GM18909 (cell line): ENCODE data around the gene CARD11.
"Not testable (repeated sequence)": the region's sequence is repeated elsewhere in the genome, so short reads cannot be mapped to it uniquely, and the experiment has no call there.

Source experiments
- ATAC-seq: cut with Tn5 transposase; IDR thresholded peaks from one replicate; pipeline ENCODE4 v1.9.1; 2021; ENCODE audit warnings: mild to moderate bottlenecking; ENCODE audit not compliant: unreplicated experiment, poor library complexity

Gene CARD11

GRCh38 chr7:3027005-3027845 is 16.4 kb downstream of the CARD11 start:
- ATAC-seq = no peak

GRCh38 chr7:3025616-3026015 is 18.1 kb downstream of the CARD11 start:
- no peak for ATAC-seq

DNA sequence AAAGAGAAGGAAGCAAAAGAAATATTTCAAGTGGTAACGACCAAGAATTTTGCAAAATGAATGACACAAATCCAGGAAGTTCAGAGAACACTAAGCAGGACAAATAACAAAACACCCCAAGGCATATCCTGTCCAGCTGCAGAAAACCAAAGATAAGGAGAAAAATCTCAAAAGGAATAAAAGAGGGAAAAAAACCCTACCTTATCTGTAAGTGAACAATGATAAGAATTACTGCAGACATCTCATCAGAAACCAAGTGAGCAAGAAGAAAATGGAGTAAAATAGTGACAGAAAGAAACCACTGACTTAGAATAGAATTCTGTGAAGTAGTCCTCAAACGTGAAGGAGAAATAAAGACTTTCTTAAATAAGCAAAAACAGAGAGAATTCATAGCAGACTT is 21.8 kb downstream of the CARD11 start:
- no peak for ATAC-seq

DNA sequence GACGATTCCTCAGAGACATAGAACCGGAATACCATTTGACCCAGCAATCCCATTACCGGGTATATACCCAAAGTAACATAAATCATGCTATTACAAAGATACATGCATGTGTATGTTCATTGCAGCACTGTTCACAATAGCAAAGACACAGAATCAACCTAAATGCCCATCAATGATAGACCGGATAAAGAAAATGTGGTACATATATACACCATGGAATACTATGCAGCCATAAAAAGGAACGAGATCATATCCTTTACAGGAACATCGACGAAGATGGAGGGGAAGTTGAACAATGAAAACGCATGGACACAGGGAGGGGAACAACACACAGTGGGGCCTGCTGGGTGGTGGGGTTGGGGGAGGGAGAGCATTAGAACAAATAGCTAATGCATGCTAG is 22.4 kb downstream of the CARD11 start:
- ATAC-seq = not testable (repeated sequence)

DNA sequence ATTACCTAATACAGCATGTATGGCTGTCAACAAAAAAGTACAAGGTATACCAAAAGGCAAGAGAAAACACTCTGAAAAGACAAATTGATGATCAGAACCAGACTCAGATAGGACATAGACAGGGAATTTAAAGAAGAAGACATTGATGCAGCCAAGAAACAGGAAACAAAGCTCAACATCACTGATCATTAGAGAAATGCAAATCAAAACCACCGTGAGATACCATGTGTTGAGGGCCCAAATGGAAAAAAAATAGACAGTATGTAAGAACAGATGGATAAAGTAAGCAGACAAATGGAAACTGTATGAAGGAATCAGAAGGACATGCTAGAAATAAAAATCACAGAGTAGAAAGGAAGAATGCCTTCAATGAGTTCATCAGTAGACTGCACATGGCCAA is 23.3 kb downstream of the CARD11 start:
- ATAC-seq = no peak

DNA sequence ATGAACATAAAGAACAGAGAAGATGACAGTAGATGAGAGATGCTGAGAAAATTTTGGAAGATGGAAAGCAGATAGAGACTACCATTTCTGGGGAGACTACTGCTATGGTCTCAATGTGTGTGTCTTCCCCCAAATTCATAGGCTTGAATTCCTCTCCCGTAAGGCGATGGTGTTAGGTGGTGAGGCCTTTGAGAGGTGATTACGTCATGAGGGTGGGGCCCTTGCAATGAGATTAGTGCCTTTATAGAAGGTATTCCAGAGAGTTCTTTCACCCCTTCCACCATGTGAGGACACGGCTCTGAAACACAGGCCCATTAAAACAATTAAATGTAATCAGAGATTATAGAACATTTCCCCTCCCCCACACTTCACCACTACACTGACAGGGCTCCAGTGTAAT is 23.9 kb downstream of the CARD11 start:
- no peak for ATAC-seq

- no peak for ATAC-seq
These were observed 29.5 kb downstream of the CARD11 start for GRCh38 chr7:3013975-3014792.

DNA sequence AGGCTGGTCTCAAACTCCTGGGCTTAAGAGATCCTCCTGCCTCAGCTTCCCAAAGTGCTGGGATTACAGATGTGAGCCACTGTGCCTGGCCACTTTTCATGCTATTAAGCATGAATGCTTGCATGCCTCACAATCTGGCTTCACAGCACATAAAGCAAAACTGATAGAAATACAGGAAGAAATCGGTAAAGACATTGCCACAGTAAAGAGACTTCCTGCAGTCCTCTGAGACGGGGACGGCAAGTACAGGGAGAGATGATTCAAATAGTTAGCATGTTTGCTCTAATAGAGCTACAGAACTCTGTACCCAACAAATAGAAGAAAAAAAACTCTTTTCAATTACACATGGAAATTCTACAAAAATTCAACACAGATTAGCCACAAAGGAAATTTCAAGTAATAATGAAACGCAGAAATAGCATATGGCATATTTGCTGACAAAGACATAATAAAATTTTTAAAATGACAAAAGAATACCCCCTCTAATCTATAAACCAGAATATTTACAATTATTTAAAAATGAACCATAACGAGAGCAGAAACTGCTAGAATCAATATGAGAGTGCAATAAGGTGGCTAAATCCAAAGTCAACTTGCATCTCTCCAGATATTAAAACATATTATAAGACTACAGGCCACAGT is 32.3 kb downstream of the CARD11 start:
- ATAC-seq = no peak

DNA sequence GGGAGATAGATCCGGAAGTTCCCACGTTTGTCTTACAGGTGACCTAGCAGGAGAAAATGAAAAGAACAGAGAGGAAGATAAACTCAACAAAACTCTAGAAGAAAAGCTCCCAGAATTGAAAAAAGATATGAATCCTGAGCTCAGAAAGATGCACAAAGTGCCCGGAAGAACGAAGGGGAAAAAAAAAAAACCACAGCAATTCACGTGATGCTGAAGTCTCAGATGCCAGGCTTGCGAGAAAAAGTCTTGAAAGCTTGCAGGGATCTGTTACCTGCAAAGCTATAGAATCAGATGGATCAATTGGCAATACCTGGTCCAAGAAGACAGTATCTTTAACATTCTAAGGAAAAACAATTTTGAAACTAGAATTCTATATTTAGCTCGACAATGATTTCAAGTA is 33.5 kb downstream of the CARD11 start:
- ATAC-seq = no peak

DNA sequence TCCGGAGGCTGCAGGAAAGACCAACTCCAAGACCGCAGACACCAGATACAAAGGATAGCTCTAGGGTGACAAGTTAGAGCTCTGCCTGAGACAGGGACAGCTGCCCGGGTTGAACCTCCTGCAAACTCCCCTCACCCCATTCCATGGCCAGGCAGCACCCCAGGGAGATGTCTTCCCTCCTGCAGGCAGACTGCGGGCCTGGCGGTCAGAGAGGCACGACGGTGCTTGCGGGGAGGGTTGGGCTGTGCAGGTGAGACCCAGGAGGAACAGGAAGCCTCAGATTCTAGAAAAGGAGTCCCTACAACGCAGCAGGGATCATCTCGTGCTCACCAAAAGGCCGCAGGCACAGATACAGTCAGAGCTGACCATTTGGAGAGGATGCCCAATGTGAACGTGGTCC is 34.6 kb downstream of the CARD11 start:
- ATAC-seq = no peak

DNA sequence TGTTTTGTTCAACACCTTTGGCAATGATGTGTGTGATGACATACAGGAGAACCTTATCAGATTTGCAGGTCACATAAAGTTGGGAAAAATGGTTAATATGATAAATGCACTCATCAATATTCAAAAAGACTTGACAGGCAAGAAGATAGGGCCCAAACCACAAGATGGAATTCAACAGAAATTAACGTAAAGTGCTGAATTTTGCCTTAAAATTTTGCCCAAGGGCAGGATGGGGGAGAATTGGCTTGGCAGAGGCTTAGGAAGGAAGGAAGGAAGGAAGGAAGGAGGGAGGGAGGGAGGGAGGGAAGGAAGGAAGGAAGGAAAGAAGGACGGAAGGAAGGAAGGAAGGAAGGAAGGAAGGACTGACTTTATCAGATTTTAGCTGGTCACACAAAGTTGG is 35.3 kb downstream of the CARD11 start:
- ATAC-seq = no peak

GRCh38 chr7:3007696-3008095 is 36.0 kb downstream of the CARD11 start:
- ATAC-seq = no peak

GRCh38 chr7:3005257-3005656 is 38.4 kb downstream of the CARD11 start:
- no peak for ATAC-seq

GRCh38 chr7:3003936-3004335 is 39.7 kb downstream of the CARD11 start:
- ATAC-seq = no peak

DNA sequence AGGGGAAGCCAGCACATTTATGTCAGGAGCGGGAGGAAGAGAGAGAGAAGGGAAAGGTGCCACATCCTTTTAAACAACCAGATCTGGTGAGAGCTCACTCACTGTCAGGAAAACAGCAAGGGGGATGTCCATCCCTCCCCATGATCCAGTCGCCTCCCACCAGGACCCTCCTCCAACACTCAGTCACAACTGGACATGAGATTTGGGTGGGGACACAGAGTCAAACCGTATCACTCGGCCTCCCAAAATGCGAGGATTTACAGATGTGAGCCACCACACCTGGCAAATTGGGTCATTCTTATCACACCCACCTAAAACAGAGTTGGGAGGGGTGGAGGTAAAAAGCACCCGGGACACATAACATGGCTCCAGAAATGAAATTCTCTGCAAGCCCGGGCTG is 41.0 kb downstream of the CARD11 start:
- ATAC-seq = no peak

DNA sequence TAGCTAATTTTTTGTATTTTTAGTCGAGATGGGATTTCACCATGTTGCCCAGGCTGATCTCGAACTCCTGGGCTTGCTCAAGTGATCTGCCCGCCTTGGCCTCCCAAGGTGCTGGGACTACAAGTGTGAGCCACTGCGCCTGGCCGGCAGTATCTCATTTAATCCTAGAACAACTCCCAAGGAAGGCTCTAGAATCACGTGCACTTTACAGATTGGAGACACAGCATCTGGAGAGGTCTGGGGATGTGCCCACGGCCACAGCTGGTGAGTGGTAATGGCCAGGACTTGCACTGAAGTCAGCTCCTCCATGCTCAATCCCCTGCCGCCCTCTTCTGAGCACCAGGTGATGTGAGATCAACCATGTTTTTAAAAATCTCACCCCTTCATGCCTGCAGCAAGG is 43.1 kb downstream of the CARD11 start:
- ATAC-seq = no peak

GRCh38 chr7:2999078-2999500 is 44.6 kb downstream of the CARD11 start:
- no peak for ATAC-seq

DNA sequence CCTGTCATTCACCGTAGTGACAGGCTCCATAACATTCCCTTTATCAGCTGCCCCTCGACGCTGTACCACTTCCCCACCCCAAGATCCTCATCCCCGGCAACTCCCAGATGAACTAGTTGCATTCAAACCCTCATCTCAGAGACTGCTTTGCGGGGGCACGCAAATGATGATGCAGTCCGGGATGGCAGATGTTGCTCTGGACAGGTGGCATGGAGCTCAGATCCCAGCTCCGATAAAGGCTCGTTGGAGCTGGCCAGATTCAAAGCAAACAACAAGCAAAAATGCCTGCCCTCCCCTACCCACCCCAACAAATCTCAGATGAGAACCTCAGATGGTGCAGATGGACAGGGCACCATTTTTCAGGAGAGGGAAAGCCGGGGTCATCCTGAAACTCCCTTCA is 46.7 kb downstream of the CARD11 start:
- ATAC-seq = no peak

GRCh38 chr7:2996141-2996540 is 47.5 kb downstream of the CARD11 start:
- ATAC-seq = no peak

DNA sequence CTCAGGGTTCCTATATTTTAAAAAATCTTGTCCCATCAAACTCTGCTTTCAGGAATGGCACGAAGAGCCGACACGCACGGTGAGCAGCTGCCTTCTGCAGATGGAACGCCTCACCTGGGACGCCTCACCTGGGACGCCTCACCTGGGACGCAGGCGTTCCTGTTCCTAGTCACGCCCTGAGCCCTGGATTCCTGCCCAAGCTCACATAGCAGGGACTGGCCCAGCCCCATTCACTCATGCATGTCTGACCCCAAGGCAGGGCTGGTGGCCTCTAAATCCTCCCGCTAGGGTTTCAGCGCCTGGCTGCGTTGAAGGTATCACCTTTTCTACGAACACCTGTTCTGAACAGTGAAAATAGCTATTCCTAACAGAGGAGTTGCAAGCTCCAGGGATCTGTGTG is 49.8 kb downstream of the CARD11 start:
- ATAC-seq = no peak

DNA sequence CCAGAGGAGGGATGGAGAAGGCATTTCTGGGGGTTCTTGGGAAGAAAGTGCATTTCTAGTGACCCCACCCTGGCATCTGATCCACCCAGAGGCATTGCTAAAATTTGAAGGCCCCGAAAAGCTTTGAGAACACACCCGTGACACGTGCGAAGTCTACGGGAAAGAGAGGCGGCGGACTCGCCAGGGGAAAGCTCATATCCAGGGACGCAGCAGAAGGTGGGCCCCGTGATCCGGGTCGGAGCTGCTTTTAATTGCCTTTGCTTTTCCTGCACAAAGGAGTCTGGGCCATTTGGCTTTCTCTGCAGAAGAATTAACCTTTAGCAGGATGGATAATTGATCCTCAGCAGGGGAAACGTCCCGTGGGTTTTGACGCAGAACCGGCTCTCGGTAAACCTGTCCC is 50.3 kb downstream of the CARD11 start:
- ATAC-seq = no peak
